ENCODE data around the gene CGNL1.

CGNL1 gene

DNA sequence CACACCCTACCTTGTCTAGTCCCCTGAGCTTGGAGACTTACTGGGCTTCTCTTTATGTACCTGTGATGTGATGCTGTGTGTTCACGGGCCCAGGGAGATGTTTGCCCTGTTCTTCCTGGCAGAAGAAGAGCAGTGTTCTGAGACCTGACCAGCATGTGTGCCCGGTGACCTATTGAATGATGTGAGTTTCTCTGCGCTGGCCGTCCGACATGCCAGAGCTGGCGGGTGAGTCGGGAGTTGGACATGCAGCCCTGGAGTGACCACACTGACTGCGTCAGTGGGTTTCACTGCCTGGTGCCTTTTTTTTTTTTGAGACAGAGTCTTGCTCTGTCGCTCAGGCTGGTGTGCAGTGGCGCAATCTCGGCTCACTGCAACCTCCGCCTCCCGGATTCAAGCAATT, 42.3 kb downstream of the CGNL1 start:
- DNase-seq (no peak), ATAC-seq (no peak)
- Mint-ChIP-seq H3K27ac (no peak overlapping the region), H3K27me3 (no peaks in the 10 kb centered on the region), H3K9me3 (no peaks in the 10 kb centered on the region), H3K4me3 (no peak overlapping the region), H3K4me1 (no peaks in the 10 kb centered on the region), H3K36me3 (ENCODE audit: low read depth) (no peaks in the 10 kb centered on the region)

GRCh38 chr15:57419335-57419734, 43.0 kb downstream of the CGNL1 start:
- no peaks in the 10 kb centered on the region for H3K9me3 Mint-ChIP-seq
- DNase-seq, result no peak
- H3K4me1 Mint-ChIP-seq, result no peaks in the 10 kb centered on the region
- H3K27me3 Mint-ChIP-seq, result no peaks in the 10 kb centered on the region
- H3K36me3 Mint-ChIP-seq (ENCODE audit: low read depth), result no peaks in the 10 kb centered on the region
- no peak overlapping the region for H3K4me3 Mint-ChIP-seq
- no peak overlapping the region for H3K27ac Mint-ChIP-seq
- ATAC-seq, result no peak

- Mint-ChIP-seq H3K36me3 (ENCODE audit: low read depth) (no peaks in the 10 kb centered on the region), H3K27ac (no peak overlapping the region), H3K4me1 (no peaks in the 10 kb centered on the region), H3K4me3 (no peak overlapping the region), H3K9me3 (no peaks in the 10 kb centered on the region), H3K27me3 (no peaks in the 10 kb centered on the region)
- DNase-seq (no peak), ATAC-seq (no peak)
Observed at GRCh38 chr15:57421110-57421509, 44.8 kb downstream of the CGNL1 start.

GRCh38 chr15:57421551-57421950, 45.2 kb downstream of the CGNL1 start:
- H3K4me3 Mint-ChIP-seq, result no peak overlapping the region
- no peak for ATAC-seq
- H3K4me1 Mint-ChIP-seq, result no peaks in the 10 kb centered on the region
- no peaks in the 10 kb centered on the region for H3K27me3 Mint-ChIP-seq
- no peak overlapping the region for H3K27ac Mint-ChIP-seq
- no peaks in the 10 kb centered on the region for H3K36me3 Mint-ChIP-seq (ENCODE audit: low read depth)
- H3K9me3 Mint-ChIP-seq, result no peaks in the 10 kb centered on the region
- DNase-seq, result no peak

DNA sequence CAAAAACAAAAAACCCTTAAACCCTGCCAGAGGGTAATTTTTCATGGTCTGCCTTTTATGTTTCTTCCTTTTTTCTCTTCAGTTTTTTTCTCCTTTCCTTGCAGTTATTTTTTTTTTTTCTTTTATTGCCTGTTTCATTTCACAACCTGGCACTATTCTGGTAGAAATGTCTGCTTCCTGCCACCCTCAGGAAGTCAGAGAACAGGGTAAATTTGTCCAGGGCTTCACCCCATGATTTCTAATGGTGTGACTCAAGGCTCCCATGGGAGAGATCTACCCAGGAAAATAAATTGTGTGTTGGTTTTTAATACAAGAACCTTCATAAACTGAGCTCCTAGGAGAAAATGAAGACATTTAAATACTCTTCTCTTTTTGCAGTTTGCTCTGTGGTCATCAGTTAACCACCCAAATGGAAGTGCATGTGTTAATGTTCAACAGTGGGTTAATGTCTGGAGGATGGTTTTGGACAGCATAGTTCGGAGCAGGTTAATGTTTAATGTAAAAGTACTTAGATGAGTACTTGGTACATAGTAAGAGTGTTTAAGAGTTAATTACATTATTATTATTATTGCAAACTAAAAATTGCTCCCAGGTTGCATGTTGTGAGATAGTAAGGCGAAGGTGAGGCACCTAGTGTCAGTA, 45.9 kb downstream of the CGNL1 start:
- Mint-ChIP-seq H3K27me3 (peaks cover 3% of the 10 kb centered on the region), H3K36me3 (ENCODE audit: low read depth) (no peaks in the 10 kb centered on the region), H3K9me3 (no peaks in the 10 kb centered on the region), H3K4me3 (no peak overlapping the region), H3K27ac (no peak overlapping the region), H3K4me1 (no peaks in the 10 kb centered on the region)
- ATAC-seq (no peak), DNase-seq (no peak)

DNA sequence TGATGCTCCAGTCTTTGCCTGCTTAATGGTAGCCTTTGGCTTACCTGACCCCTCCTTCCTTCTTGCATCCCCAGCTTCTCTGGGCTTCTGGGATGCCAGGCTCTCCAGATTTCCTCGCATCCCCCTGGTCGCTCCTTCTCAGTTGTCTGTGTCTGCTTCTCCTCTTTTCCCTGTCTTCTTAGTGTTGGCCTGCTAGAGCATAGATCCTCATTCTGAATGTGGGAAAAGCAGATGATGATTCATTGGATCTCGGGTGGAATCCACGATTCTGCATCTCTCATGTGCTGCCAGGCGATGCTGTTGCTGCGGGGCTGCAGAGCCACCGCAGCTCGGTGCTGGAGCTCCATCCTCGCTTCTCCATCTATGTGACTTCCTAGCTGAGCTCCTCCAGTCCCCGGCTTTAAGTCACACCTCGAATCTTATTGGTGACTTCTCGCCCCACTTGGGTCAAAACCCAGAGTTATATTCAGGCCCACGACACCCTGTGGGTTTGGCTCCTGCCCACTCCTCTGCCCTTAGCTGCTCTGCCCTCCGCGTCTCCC, 47.4 kb downstream of the CGNL1 start:
- no peak overlapping the region for H3K4me3 Mint-ChIP-seq
- no peaks in the 10 kb centered on the region for H3K36me3 Mint-ChIP-seq (ENCODE audit: low read depth)
- H3K27ac Mint-ChIP-seq, result no peak overlapping the region
- H3K9me3 Mint-ChIP-seq, result no peaks in the 10 kb centered on the region
- H3K27me3 Mint-ChIP-seq, result peaks cover 3% of the 10 kb centered on the region
- H3K4me1 Mint-ChIP-seq, result no peaks in the 10 kb centered on the region
- ATAC-seq (no peak), DNase-seq (no peak)

- Mint-ChIP-seq H3K4me3 (no peak overlapping the region), H3K27ac (no peak overlapping the region), H3K9me3 (no peaks in the 10 kb centered on the region), H3K4me1 (no peaks in the 10 kb centered on the region), H3K36me3 (ENCODE audit: low read depth) (no peaks in the 10 kb centered on the region), H3K27me3 (peaks cover 3% of the 10 kb centered on the region)
- no peak for DNase-seq
- no peak for ATAC-seq
Observed at GRCh38 chr15:57424628-57425405, 48.5 kb downstream of the CGNL1 start.

DNA sequence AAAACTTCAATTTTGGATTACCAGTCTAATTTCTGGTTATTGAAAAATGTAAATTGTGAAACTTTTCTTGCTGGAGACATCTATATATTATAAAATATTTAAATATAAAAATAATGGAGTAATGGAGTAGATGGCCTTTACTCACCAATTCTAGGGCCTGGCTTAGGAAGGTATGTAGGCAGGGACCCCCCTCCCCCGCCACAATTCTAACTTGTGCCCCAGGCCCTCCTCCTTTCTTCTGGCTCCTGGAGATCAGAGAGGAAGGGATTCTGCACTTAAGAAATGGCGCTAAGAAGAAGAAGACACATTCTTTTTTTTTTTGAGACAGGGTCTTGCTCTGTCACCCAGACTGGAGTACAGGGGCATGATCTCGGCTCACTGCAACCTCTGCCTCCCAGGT, 49.5 kb downstream of the CGNL1 start:
- no peaks in the 10 kb centered on the region for H3K4me1 Mint-ChIP-seq
- no peak overlapping the region for H3K27ac Mint-ChIP-seq
- ATAC-seq (no peak), DNase-seq (no peak)
- no peaks in the 10 kb centered on the region for H3K9me3 Mint-ChIP-seq
- H3K36me3 Mint-ChIP-seq (ENCODE audit: low read depth), result no peaks in the 10 kb centered on the region
- no peak overlapping the region for H3K4me3 Mint-ChIP-seq
- peaks cover 3% of the 10 kb centered on the region for H3K27me3 Mint-ChIP-seq

DNA sequence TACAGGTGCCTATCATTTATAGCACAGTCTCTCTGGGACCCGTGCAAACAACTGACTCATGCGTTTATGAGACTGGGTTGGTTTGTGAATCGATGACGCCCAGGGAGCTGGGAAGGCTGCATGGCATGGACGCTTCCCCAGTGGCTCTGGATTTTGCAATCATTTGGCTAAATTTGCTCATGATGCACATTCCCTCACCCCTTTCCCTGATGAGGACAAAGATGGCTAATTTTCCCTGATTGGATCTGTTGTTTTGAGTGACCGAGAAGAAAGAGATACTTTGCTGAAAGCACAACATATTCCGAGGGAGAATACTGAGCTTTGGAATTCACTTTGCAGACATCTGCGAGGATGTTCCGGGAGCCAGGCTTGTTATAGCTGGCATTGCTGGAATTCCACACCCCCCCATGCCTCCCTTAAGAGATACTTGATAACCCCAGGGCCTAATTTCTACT, 51.1 kb downstream of the CGNL1 start:
- H3K4me1 Mint-ChIP-seq, result no peaks in the 10 kb centered on the region
- no peak for DNase-seq
- H3K4me3 Mint-ChIP-seq, result no peak overlapping the region
- no peaks in the 10 kb centered on the region for H3K9me3 Mint-ChIP-seq
- no peaks in the 10 kb centered on the region for H3K36me3 Mint-ChIP-seq (ENCODE audit: low read depth)
- no peak overlapping the region for H3K27ac Mint-ChIP-seq
- H3K27me3 Mint-ChIP-seq, result peaks cover 3% of the 10 kb centered on the region
- no peak for ATAC-seq

GRCh38 chr15:57432141-57432741, 55.9 kb downstream of the CGNL1 start:
- H3K4me3 Mint-ChIP-seq, result no peak overlapping the region
- DNase-seq (no peak), ATAC-seq (no peak)
- no peak overlapping the region for H3K27ac Mint-ChIP-seq
- peaks cover 5% of the 10 kb centered on the region for H3K27me3 Mint-ChIP-seq
- H3K9me3 Mint-ChIP-seq, result no peaks in the 10 kb centered on the region
- H3K36me3 Mint-ChIP-seq (ENCODE audit: low read depth), result no peaks in the 10 kb centered on the region
- no peaks in the 10 kb centered on the region for H3K4me1 Mint-ChIP-seq

- Mint-ChIP-seq H3K27me3 (peaks cover 6% of the 10 kb centered on the region), H3K36me3 (ENCODE audit: low read depth) (no peaks in the 10 kb centered on the region), H3K9me3 (no peaks in the 10 kb centered on the region), H3K27ac (no peak overlapping the region), H3K4me3 (no peak overlapping the region), H3K4me1 (no peaks in the 10 kb centered on the region)
- ATAC-seq (no peak), DNase-seq (no peak)
Observed at GRCh38 chr15:57436166-57436565, 59.9 kb downstream of the CGNL1 start.

GRCh38 chr15:57436961-57437360, 60.7 kb downstream of the CGNL1 start:
- H3K27ac Mint-ChIP-seq, result no peak overlapping the region
- peaks cover 6% of the 10 kb centered on the region for H3K27me3 Mint-ChIP-seq
- no peak for DNase-seq
- ATAC-seq, result no peak
- H3K36me3 Mint-ChIP-seq (ENCODE audit: low read depth), result no peaks in the 10 kb centered on the region
- H3K9me3 Mint-ChIP-seq, result no peaks in the 10 kb centered on the region
- H3K4me1 Mint-ChIP-seq, result no peaks in the 10 kb centered on the region
- no peak overlapping the region for H3K4me3 Mint-ChIP-seq

GRCh38 chr15:57437564-57437963, 61.3 kb downstream of the CGNL1 start:
- Mint-ChIP-seq H3K27me3 (peaks cover 11% of the 10 kb centered on the region), H3K9me3 (no peaks in the 10 kb centered on the region), H3K4me3 (no peak overlapping the region), H3K27ac (no peak overlapping the region), H3K4me1 (no peaks in the 10 kb centered on the region), H3K36me3 (ENCODE audit: low read depth) (no peaks in the 10 kb centered on the region)
- DNase-seq (no peak), ATAC-seq (no peak)

DNA sequence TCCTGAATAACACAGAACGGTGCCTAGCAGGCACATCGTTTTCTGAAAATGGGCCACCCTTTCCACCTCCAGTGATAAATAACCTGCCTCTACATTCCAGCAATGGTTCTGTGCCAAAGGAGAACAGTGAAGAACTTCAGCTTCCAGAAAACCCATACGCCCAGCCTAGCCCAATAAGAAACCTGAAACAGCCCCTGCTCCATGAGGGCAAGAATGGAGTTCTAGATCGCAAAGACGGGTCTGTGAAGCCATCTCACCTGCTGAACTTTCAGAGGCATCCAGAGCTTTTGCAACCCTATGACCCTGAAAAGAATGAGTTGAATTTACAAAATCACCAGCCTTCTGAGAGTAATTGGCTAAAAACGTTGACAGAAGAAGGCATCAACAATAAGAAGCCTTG, 61.9 kb downstream of the CGNL1 start:
- Mint-ChIP-seq H3K27ac (no peak overlapping the region), H3K27me3 (peaks cover 11% of the 10 kb centered on the region), H3K9me3 (no peaks in the 10 kb centered on the region), H3K4me1 (no peaks in the 10 kb centered on the region), H3K4me3 (no peak overlapping the region), H3K36me3 (ENCODE audit: low read depth) (no peaks in the 10 kb centered on the region)
- ATAC-seq (no peak), DNase-seq (no peak)
